K562 (cell line): Measurements from ENCODE around the gene UGT2B17.
"Not testable (repeated sequence)": the region's sequence is repeated elsewhere in the genome, so short reads cannot be mapped to it uniquely, and the experiment has no call there.

ENCODE experiments used
- CTCF ChIP-seq, 3 experiments: IDR thresholded peaks in 2 of 3; conservative IDR thresholded peaks in 1 of 3; 2 replicates each; pipeline ENCODE4 v1.5.1; 2011 to 2012; ENCODE audit warnings: low read length in 3 of 3, mild to moderate bottlenecking in 3 of 3, control low read depth in 2 of 3, improper control_type of control experiment in 1 of 3, inconsistent platforms in 1 of 3, low read depth in 1 of 3, mixed read lengths in 1 of 3, moderate library complexity in 1 of 3; ENCODE audit not compliant: insufficient read depth in 2 of 3
- DNMT1 ChIP-seq: fragments of 450-650 bp; IDR thresholded peaks from 2 replicates; pipeline ENCODE4 v1.6.1; 2016; ENCODE audit warnings: antibody characterized with exemption, mild to moderate bottlenecking
- FOXO4 ChIP-seq: fragments of 450-650 bp; formaldehyde crosslinking; IDR thresholded peaks from 2 replicates; pipeline ENCODE4 v1.4.0; 2020; ENCODE audit warnings: mild to moderate bottlenecking, moderate library complexity
- GABPA ChIP-seq: fragments of 200-800 bp; sonication (Bioruptor generic); conservative IDR thresholded peaks from 2 replicates; pipeline ENCODE4 v1.6.1; 2016; ENCODE audit warnings: low read depth, missing genetic modification characterization, missing compliant biosample characterization
- RCOR1 ChIP-seq, 2 experiments: IDR thresholded peaks; 2 replicates each; pipeline ENCODE4 v1.6.1; 2012; ENCODE audit warnings: low read depth in 2 of 2, low read length in 2 of 2, borderline replicate concordance in 1 of 2, improper control_type of control experiment in 1 of 2
- SP2 ChIP-seq: IDR thresholded peaks from 2 replicates; pipeline ENCODE4 v1.6.1; 2011; ENCODE audit warnings: mild to moderate bottlenecking, low read depth, low read length, moderate library complexity; ENCODE audit not compliant: poor library complexity, severe bottlenecking; ENCODE audit errors: extremely low read depth
- TAF9B ChIP-seq: fragments of 450-650 bp; IDR thresholded peaks from 2 replicates; pipeline ENCODE4 v1.6.1; 2018; ENCODE audit warnings: mild to moderate bottlenecking; ENCODE audit not compliant: partially characterized antibody
- ZC3H4 ChIP-seq: sonication (generic); formaldehyde crosslinking; IDR thresholded peaks from 2 replicates; pipeline ENCODE4 v1.9.0; 2021; ENCODE audit warnings: missing genetic modification reagents, borderline replicate concordance
- ZKSCAN1 ChIP-seq: fragments of 150-350 bp; IDR thresholded peaks from 2 replicates; pipeline ENCODE4 v1.6.1; 2016; ENCODE audit warnings: low read depth, low read length
- TF ChIP-seq, protein P1 (sequence below): fragments of 250-450 bp; sonication (Bioruptor Pico); IDR thresholded peaks from 2 replicates; pipeline ENCODE4 v1.8.0; 2021; ENCODE audit warnings: mild to moderate bottlenecking, moderate library complexity
- TF ChIP-seq, protein P2 (sequence below): sonication (generic); formaldehyde crosslinking; IDR thresholded peaks from 2 replicates; pipeline ENCODE4 v1.9.0; 2022; ENCODE audit warnings: mild to moderate bottlenecking, missing genetic modification reagents

- TF ChIP-seq FOXO4 (CRISPR knock-in tag); GABPA (tag); ZKSCAN1; TAF9B; CTCF (IDR thresholded peaks at IDR 0.05 in 2 of 3, conservative IDR thresholded peaks at IDR 0.05 in 1 of 3; ENCODE audit: insufficient read depth in 2 of 3, low read depth in 1 of 3, low read length in 3 of 3); SP2; ZC3H4; DNMT1; RCOR1 (IDR thresholded peaks at IDR 0.05; ENCODE audit: borderline replicate concordance in 1 of 2, low read depth in 2 of 2, low read length in 2 of 2): not testable (repeated sequence)
- TF ChIP-seq, protein P1, sequence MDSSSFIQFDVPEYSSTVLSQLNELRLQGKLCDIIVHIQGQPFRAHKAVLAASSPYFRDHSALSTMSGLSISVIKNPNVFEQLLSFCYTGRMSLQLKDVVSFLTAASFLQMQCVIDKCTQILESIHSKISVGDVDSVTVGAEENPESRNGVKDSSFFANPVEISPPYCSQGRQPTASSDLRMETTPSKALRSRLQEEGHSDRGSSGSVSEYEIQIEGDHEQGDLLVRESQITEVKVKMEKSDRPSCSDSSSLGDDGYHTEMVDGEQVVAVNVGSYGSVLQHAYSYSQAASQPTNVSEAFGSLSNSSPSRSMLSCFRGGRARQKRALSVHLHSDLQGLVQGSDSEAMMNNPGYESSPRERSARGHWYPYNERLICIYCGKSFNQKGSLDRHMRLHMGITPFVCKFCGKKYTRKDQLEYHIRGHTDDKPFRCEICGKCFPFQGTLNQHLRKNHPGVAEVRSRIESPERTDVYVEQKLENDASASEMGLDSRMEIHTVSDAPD (CRISPR knock-in tag): not testable (repeated sequence)
- TF ChIP-seq, protein P2, sequence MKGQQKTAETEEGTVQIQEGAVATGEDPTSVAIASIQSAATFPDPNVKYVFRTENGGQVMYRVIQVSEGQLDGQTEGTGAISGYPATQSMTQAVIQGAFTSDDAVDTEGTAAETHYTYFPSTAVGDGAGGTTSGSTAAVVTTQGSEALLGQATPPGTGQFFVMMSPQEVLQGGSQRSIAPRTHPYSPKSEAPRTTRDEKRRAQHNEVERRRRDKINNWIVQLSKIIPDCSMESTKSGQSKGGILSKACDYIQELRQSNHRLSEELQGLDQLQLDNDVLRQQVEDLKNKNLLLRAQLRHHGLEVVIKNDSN (CRISPR knock-in tag): not testable (repeated sequence)
These were observed 23.0 kb downstream of the UGT2B17 start for GRCh38 chr4:68552818-68553811.
